NCI-H1092 (cell line): ENCODE data around the gene PSME2.
"Not testable (repeated sequence)": the region's sequence is repeated elsewhere in the genome, so short reads cannot be mapped to it uniquely, and the experiment has no call there.

Source experiments
- DNase-seq: peaks from one replicate; lab custom pipeline; 2025; lab: John Stamatoyannopoulos, UW

Gene PSME2

DNA sequence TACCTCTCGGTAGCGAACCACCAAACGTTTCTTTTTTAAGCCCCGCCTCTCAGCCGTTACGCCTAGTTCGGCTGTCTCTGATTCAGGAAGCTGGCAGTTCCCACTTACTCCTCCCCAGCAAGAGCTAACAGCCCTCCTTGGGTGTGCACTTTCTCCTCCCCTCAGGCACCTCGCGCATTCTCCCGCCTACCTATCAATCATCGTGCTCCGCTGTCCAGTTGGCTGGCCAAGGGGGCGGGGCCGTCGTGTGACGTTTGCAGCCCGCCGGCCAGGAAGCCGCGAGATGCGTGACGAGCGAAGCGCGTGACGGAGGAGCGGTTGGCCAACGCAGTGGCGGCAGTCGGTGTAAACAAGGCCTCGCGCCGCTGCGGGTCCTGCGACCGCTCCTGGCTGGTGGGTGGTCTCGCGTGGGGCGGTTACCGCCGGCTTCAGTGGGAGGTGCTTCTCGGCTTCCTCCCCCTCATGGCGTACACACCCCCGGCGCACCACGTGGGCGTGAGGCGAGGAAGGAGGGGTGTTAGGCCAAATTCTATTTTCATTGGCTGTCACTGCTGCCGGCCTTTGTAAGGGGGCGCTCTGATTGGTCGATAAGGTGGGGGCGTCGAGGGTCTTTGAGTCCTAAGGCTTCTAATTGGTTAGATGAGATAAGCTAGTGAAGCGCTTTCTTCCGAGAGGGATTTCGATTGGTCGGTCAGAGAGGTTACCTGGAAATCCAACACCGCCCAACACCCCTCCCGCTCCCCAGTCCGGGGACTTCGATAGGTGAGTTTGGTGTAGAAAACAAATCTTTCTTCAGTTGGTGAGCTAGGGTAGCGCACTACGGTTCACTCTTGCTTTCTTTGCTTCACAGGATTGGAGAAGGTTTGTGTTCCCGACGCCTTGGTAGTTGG is 31.6 kb downstream of the PSME2 start, which contains the start of the genes DCAF11 and NRL:
DCAF11 (plus strand) TSS at position 246 of the 890 bp plus-strand sequence. CDS start 818 bp downstream, outside the sequence.
NRL (minus strand) TSS at position 418 of the 890 bp plus-strand sequence. CDS start 32,101 bp downstream, outside the sequence.
- DNase-seq: peak; percentile 100

DNA sequence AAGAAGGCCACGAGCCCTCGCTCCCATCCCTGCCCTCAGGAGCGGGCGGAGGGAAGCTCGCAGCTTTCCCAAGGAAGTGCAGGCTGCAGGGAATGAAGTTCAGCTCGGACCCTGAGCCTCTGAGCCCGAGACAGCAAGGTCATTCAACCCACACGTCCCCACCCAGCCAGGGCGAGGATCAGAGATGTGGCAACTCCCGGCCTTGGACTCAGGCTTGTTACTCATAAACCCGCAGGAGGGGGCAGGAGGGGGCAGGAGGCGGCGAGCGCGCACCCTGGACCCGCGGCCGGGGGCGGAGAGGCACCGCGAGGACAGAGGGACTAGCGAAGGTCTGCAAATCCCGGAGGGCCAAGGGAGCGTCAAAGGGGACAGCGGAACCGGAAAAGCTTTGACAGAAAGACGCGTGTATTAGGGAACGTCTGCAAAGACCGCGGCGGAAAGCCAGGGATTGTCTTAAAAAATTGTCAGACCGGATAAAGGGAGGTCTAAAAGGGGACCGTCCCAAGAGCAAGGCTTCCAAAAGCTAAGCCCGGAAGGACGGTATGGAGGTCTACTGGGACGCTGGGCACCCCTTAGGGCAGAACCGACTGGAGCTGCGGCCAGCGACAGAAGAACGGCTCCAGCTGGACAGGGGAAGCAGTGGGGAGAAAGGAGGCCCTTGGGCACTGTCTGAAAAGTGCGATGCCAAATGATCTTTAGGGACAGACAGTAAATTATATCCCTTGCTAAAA is 32.4 kb downstream of the PSME2 start:
- peak; percentile 91 for DNase-seq

DNA sequence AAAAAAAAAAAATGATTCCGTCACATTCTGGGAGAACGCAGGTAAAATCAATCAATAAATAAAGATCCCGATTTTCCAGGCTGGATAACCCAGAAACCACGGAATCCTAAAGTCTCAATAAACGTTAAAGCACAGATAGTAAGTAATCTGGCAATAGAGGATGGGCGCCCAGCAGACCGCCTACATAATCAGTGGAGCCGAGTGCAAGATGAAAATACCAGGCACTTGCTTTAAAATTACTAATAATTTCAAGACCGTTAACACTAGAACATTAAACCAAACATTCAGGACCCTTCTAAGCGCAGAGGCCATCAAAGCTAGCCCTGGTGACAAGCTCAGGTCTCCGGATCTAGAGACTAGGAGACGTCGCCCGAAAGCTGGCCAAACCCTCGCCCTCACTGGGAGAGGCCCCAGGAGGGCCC is 33.0 kb downstream of the PSME2 start:
- DNase-seq: peak; percentile 51

DNA sequence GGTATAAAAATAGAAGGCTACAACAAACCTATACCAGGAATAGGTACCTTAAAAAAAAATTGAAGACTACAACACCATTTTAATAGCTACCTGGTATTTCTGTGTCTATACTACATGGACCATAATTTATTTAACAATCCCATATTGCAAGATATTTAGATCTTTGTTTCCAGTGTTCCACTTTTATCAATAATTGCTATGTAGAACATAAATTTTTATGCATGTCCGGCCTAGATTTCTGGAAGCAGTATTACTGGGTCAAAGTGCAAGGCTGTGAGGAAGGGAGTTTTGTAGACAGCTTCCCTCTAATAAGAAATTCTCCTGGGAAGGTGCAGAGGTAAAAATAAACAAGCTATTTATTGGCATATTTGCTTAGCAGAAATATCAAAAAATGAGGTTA is 35.9 kb downstream of the PSME2 start:
- no peak for DNase-seq

DNA sequence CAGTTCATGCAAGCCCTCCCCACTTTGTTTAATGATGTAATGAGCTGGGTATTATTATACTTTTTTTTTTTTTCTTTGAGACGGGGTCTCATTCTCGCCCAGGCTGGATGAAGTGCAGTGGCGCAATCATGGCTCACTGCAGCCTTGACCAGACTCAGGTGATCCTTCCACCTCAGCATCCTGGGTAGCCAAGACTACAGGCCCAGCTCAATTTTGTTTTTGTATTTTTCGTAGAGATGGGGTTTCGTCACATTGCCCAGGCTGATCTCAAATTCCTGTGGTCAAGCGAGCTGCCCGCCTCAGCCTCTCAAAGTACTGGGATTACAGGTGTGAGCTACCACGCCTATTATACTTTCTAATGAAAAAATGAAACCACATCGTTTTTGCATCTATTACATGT is 36.4 kb downstream of the PSME2 start:
- DNase-seq: no peak

DNA sequence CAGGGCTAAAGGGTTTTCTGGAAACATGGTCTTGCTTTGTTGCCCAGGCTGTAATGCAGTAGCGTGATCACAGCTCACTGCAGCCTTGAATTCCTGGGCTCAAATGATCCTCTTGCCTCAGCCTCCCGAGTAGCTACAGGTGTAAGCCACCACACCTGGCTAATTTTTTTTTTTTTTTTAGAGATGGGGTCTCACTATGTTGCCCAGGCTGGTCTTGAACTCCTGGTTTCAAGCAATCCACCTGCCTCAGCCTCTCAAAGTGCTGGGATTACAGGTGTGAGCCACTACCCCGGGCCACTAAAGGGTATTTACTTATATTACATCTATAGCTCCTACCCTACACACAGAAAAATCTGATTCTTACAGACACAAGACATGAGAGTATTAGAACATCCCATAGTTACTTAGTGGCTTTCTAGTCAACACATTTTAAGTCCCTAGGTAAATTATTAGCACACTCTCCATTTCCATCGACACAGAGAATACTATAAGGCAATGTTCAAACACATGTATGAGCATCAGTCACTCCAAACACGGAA is 38.0 kb downstream of the PSME2 start:
- DNase-seq: no peak

DNA sequence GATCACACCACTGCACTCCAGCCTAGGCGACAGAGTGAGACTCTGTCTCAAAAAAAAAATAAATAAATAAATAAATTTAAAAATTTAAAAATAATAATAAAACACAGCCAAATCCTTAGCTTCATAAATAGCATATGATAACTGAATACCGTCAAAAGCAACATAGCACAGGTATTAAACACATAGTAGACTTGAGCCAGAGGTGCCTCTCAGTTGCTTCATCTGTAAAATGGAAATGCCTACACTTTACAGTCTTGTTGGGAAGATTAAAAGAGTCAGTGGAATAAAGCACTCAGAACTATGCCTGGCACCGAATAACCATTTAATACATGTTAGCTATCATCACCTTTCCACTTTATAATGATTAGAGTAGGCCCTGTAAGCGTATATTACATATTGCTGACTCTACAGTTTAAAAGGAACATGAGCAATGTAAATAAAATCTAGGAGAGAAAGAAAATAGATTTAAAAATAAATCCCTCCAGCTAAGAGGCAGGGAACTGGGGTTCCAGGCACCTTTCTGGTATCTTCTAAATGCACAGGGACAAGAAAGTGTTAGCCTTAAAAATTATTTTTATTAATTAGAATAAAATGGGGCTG is 39.6 kb downstream of the PSME2 start:
- no peak for DNase-seq

DNA sequence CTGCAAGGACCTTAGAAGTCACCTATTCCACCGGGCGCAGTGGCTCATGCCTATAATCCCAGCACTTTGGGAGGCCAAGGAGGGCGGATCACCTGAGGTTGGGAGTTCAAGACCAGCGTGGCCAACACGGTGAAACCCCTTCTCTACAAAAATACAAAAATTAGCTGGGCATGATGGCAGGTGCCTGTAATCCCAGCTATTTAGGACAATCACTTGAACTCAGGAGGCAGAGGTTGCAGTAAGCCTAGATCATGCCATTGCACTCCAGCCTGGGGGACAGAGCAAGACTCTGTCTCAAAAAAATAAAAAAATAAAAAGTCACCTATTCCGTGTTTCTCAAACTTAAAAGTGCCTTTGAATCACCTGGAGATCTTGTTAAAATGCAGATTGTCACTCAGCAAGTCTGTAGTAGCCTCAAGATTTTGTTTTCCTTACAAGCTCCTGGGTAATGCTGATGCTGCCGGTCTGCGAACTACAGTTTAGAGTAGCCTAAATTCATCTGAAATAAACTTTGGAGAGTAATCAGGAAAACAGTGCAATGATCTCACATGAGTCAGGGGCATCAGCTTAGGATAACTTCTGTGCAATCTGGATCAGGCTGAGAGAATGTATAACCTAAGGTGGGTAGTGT is 40.7 kb downstream of the PSME2 start:
- not testable (repeated sequence) for DNase-seq

DNA sequence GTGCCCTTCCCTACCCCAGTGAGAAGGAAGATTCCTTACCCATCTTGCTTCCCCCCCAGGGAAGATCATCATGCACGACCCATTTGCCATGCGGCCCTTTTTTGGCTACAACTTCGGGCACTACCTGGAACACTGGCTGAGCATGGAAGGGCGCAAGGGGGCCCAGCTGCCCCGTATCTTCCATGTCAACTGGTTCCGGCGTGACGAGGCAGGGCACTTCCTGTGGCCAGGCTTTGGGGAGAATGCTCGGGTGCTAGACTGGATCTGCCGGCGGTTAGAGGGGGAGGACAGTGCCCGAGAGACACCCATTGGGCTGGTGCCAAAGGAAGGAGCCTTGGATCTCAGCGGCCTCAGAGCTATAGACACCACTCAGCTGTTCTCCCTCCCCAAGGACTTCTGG is 43.0 kb downstream of the PSME2 start:
- no peak for DNase-seq

DNA sequence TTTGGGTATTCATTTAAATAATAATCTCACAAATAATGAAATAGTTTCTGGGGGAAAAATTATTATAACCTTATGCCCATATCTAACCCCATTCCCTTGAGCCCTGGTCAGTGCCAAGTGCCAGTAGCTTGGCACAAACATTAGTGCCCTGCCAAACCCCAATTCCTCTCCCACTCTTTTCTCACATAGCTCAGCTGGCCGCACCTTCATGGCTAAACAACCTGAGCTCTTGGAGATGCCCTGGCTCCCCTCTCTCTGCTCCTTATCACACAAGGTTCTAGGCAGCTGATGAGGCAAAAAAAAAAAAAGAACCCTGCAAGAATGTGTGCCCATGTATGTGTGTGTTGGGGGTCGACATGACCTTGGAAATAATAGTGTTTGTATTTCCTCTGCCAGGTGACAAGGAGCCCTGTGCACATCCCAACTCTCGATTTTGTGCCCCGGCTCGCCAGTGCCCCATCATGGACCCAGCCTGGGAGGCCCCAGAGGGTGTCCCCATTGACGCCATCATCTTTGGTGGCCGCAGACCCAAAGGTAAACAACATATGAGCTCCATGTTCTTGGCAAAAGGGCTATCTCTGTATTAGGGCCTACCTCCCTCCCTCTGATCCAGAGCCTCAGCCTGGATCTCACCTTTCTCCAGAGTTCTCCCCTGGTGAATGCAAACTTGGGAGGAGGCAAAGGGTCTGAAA is 43.9 kb downstream of the PSME2 start:
- no peak for DNase-seq

DNA sequence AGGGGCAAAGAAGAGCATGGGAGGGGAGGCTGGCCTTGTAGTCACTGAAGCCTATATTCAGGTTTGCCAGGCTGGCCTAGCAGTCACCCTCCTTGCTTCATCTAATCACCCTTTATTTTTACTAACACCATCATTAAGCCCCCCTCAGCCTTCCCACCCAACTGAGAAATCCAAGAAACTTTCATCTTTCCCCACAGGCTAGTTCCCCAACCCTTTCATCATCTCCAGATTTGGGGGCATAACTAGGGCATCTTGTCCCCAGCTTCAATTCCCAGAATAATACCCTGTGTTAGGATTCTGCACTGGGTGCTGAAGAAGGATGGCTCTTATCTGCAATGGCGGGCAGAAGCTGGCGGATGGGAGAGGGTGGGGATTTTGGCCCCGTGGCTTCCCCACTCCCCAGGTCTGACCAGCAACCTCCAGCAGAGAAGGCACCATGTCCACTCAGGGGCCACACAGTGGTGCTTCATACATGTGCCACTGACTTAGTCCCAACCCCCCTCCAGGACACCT is 45.4 kb downstream of the PSME2 start:
- no peak for DNase-seq

DNA sequence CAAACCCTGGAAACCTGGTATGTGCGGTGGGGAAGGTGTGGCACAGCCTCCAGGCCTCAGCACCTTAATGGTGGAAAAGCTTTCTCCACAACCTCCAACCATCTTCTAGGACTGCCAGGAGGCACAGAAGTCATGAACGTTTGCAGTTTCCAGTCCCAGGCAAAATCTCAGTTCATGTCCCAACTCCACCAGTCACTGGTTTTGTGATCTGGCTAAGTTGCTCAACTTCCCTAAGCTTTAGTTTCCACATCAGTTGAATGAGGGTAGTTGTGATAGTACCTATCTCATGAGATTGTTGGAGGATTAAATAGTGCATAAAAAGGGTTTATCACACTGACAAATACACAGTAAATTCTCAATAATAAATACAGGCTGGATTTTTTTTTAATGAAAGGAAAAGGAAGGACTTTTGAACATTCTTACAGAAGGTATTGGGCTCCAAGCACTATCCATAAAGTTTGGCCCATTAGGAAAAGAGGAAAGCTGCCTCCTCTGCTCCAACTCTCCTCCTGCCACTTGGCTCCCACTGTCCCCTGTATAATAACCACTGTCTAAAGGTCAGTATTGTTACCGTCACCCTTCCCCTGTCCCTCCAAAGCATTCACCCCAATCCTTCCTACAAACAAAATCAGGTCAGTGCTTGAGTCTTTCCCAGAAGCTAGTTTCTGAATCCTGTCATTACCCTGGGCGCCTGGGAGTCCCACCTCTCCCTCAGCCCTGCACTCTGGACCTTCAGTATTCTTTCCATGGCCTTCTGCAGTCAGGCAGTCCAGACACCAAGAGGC is 46.0 kb downstream of the PSME2 start:
- no peak for DNase-seq

DNA sequence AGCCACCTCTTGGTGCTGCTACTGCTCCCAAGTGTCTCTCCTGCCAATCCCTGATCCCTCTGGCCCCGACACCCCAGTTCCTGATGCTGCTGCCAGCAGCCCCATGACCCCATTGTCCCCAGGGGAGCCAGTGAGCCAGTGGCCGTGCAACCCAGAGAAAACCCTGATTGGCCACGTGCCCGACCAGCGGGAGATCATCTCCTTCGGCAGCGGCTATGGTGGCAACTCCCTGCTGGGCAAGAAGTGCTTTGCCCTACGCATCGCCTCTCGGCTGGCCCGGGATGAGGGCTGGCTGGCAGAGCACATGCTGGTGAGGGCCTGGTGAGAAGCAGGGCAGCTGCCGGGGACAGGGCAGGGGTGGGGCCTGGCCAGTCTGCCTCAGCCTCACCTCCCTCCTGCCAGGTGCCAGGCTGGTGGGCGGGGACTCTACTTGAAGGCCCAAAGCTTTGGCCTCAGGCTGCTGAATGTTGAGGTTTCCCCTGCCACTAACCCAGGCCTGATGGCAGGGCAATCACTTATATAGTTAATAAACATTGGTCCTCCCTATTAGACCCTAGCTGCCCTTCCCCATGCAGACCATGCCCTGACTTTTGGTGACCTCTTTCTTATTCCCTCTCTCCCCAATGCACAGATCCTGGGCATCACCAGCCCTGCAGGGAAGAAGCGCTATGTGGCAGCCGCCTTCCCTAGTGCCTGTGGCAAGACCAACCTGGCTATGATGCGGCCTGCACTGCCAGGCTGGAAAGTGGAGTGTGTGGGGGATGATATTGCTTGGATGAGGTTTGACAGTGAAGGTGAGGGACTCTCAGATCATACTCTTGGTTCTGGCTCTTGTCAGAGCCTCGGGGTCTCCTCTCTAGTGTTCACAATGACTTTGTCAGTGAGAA is 47.2 kb downstream of the PSME2 start:
- DNase-seq: peak; percentile 43

DNA sequence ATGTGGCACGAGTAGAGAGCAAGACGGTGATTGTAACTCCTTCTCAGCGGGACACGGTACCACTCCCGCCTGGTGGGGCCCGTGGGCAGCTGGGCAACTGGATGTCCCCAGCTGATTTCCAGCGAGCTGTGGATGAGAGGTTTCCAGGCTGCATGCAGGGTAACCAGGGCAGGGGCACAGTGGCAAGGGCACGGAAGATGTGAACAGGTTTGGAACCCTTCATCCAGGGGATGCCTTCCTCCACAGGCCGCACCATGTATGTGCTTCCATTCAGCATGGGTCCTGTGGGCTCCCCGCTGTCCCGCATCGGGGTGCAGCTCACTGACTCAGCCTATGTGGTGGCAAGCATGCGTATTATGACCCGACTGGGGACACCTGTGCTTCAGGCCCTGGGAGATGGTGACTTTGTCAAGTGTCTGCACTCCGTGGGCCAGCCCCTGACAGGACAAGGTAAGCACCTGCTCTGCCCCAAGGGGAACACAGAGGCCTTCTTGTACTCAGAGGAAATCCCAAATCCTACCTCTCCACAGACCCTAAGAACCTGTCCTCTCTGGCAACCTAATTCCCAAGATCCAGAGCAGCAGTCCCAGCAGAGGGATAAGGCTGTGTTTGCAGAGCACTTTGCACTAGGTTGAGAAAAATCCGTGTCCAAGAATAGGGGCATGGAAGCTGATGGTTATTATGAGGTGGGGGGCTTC is 48.0 kb downstream of the PSME2 start:
- DNase-seq: no peak

DNA sequence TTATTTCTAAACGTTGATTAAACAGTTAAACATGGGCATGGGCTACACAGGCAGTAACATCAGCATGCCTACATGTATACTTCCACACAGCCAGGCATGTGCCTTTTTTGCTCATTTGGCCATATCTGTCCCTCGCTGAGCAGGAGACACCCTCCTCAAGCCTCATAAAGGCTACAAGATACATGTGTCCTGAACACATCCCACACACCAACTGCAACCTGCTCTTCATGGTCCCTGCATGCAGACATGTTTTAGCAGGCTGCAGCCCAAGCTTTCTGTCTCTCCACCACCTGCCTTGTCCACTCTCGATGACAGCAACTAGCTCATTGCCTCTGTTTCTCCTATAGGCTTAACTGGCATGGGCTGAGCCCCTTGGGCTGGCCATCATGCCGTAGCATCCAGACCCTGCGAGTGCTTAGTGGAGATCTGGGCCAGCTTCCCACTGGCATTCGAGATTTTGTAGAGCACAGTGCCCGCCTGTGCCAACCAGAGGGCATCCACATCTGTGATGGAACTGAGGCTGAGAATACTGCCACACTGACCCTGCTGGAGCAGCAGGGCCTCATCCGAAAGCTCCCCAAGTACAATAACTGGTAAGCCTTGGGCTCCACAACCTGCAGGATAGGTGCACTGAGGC is 49.7 kb downstream of the PSME2 start:
- no peak for DNase-seq

DNA sequence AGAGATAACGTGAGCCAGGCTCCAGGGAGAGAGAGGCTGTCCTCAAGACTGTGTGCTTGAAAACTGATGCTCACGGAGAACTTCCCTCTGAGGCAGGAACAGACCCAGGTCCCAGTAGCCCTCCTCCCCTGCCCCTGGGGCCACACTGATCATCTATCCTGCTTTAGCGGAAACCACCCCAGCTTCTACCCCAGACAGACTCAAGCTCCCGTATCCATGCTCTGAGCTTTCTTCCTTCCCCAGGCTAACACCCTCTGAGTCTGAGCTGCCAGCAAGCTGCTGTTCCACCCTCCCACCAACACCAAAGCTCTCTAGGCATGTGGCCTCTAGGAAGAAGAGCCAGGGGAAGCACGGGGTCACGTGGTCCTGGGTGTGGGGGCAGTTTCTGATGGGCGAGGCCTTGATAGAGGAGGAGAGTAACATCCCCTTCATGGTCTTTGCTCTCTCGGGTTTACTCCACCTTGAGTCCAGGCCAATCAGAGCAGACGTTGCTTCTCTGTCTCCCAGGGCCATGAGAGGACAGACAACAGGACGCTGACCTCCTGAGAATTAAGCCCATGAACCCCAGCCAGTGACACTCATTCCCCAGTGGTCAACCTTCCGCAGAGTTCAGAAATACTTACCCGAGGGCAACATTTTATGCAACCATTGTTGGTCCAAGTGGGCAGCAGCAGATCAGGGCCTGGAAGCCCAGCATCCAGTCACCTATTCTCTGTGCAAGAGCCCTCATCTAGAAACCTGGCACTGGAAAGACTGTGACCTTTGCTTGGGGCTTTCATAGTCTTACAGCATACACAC is 50.9 kb downstream of the PSME2 start:
- no peak for DNase-seq

DNA sequence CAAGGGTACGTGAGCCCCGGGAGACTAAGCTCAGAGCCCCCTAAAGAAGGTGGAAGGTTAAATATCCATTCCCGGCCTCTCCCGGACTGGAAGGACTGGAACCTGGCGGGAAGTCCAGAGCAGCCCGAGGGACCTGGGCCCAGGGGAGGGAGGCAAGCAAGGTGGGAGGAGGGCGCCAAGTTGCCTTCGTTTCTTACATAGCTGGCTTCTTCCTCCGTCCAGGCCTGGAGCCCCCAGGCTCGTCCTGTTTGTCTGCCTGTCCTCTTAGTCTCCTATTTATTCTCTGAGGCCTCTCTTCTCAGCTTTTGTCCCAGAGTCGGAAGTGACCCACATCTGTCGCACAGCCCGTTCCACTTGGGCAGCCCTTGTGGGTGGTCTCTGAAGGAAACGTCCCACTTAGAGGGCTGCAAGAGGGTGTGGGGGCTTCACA is 51.6 kb downstream of the PSME2 start:
- no peak for DNase-seq
